HG03378 (cell line): ENCODE measurements around the gene SMOC2.

Source experiments
- ATAC-seq: cut with Tn5 transposase; IDR thresholded peaks from one replicate; pipeline ENCODE4 v1.9.1; 2021; ENCODE audit warnings: mild to moderate bottlenecking, moderate library complexity; ENCODE audit not compliant: unreplicated experiment

Gene SMOC2

DNA sequence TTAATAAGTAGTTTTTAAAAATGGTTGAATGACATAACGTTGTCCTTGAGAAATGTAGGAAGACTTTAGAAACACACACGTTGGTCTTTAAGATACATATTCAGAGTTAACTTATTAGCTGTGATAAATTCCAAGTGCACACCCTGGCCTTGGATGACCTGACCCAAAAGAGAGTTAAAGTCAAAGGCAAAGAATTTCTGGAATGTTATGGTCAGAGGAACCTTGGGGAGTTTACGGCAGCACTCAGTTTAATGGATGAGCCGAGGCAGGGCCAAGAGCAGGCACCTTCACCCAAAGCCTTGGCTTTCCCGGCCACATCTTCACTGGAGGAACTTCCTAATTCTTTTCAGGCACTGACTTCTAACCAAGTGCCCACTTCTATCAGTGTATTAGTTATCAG is 200.5 kb downstream of the SMOC2 start:
- ATAC-seq = no peak

- no peak for ATAC-seq
Observed at GRCh38 chr6:168643401-168643800, 202.4 kb downstream of the SMOC2 start.

GRCh38 chr6:168645326-168645725 is 204.3 kb downstream of the SMOC2 start:
- no peak for ATAC-seq

DNA sequence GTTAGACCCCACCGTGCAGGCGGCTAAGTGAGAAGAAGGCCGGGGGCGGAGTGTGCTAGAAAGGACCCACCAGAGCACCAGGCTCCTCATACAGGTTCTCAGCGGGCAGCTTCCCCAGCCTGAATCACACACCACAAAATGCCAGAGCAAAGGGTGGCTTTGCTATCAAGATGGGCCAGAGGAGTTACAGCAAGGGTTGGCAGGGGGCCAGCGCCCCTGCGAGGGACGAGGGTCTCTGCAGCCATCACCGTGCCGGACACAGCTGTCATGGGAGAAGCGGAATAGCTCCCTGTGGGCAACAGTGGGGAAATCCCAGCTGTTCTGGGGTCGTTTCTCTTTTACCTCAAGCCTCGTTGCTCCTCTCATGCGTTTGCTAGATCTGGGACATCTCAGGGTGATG is 206.3 kb downstream of the SMOC2 start:
- no peak for ATAC-seq

GRCh38 chr6:168648240-168649125 is 207.5 kb downstream of the SMOC2 start:
- ATAC-seq = no peak

- no peak for ATAC-seq
Observed at GRCh38 chr6:168649209-168649608, 208.2 kb downstream of the SMOC2 start.

GRCh38 chr6:168650671-168651111 is 209.7 kb downstream of the SMOC2 start:
- ATAC-seq = no peak

- ATAC-seq = no peak
Observed at GRCh38 chr6:168655462-168656152, 214.6 kb downstream of the SMOC2 start.

GRCh38 chr6:168658059-168658458 is 217.1 kb downstream of the SMOC2 start:
- no peak for ATAC-seq

DNA sequence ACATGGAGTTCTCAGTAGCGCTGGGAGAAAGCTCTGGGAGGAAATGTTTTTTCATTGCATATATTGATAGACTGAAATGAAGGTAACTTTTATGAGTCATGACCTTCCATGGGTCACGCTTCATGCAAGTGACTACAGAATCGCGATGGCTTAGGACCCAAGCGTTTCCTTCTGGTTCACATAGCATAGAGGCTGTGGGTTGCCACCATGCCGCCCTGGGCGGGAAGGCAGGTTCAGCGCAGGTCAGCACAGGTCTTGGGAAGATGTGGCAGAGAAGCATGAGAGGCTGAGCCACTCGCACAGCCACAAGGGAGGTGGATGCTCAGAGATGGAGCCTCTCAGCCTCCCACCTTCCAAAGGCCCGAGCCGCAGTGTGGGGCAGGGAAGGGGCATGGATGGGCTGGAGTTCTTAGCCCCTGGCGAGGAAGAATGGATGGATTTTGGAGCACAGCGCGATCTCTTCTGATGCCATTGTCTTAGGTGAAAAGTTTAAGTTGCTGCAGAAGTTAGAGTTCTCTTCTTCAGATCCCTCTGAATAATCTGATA is 219.5 kb downstream of the SMOC2 start:
- ATAC-seq = no peak

DNA sequence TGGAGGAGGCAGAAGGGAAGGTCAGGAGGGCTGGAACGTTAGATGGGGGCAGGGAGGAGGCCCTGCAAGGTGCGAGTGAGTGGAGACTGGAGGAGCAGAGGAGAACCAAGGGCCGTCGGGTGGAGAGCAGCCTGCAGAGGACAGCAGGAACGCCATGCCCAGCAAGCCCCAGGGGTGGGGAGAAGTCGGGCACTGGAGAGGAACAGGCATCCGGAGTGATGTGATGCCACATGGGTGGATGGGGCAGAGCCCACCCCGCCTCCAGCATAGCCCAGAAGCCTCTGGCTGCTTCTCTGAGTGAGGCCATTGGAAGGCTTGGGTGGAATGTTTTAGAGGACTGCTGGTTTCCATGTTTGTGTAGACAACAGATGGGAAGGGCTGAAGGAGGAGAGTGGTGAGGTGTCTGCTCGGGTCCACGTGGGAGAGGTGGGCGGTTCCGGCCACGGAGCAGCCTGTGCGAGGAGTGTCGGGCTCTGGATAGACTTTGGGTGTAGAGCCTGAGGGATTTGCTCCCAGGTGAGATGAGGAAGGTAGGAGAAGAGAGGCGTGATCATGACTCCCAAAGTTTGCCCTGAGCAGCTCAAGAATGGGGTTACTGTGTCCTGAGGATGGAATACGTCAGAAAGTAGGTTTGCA is 221.4 kb downstream of the SMOC2 start:
- ATAC-seq = no peak

GRCh38 chr6:168663041-168663440 is 222.1 kb downstream of the SMOC2 start:
- no peak for ATAC-seq

- no peak for ATAC-seq
Observed at GRCh38 chr6:168664956-168665355, 224.0 kb downstream of the SMOC2 start.

- no peak for ATAC-seq
Observed at GRCh38 chr6:168666170-168666569, 225.2 kb downstream of the SMOC2 start.

GRCh38 chr6:168666699-168667427 is 225.9 kb downstream of the SMOC2 start:
- ATAC-seq = no peak

GRCh38 chr6:168667428-168667805 is 226.4 kb downstream of the SMOC2 start:
- no peak for ATAC-seq

- ATAC-seq = no peak
Observed at GRCh38 chr6:168670401-168670985, 229.5 kb downstream of the SMOC2 start.

- ATAC-seq = no peak
Observed at GRCh38 chr6:168671028-168671862, 230.3 kb downstream of the SMOC2 start.

DNA sequence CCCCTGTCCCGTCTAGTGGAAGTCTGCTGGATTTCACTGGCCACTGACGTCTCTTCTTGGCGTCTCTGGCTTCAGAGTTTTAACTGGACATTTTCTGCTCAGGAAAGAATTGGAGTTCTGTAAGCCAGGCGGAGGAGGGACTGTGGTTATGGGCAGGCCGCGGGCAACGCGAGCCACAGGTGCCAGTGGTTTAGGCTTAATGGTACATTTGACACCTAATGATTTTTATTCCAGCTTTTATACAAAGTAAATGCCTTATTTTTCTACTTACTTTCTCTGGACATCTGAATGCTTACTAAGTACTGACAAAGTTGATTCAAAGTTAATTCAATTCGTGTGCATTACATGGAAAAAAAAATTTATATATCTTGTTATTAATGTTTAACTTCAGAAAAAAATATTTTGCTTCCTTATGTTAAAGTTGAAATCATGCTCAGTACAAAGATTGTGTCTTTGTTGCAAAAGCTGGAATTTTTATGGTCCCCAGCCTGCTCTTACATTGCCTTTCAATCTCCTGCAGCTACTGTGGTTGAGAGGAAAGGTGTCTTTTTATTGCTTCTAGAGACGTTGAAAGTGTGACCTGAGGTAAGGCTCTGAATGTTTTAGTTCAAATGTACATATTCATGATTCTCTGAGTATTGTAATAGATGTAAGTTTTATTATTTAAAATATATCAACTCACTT is 231.0 kb downstream of the SMOC2 start:
- ATAC-seq = no peak
